GM21529 (cell line): ENCODE measurements around the gene ADRM1.
A peak's percentile ranks its signal among the peaks of the same experiment; 100 is the strongest.

Experiments
- ATAC-seq: cut with Tn5 transposase; IDR thresholded peaks from one replicate; pipeline ENCODE4 v1.9.1; 2021; ENCODE audit not compliant: unreplicated experiment

The ADRM1 gene

GRCh38 chr20:62334881-62335280 lies 32.1 kb downstream of the ADRM1 start:
- no peak for ATAC-seq

- no peak for ATAC-seq
Measured at GRCh38 chr20:62335532-62335931, 32.7 kb downstream of the ADRM1 start.

- ATAC-seq = no peak
Measured at GRCh38 chr20:62336329-62336728, 33.5 kb downstream of the ADRM1 start.

- ATAC-seq = no peak
Measured at GRCh38 chr20:62336775-62337557, 34.2 kb downstream of the ADRM1 start.

GRCh38 chr20:62337558-62338293 lies 34.9 kb downstream of the ADRM1 start:
- peak; percentile 37 for ATAC-seq

GRCh38 chr20:62338294-62338620 lies 35.5 kb downstream of the ADRM1 start:
- no peak for ATAC-seq

GRCh38 chr20:62339647-62340062 lies 36.9 kb downstream of the ADRM1 start:
- ATAC-seq = peak; percentile 77

- ATAC-seq = no peak
Measured at GRCh38 chr20:62342910-62343309, 40.1 kb downstream of the ADRM1 start.

GRCh38 chr20:62344092-62344491 lies 41.3 kb downstream of the ADRM1 start:
- no peak for ATAC-seq

- ATAC-seq = no peak
Measured at GRCh38 chr20:62344782-62345181, 42.0 kb downstream of the ADRM1 start.

GRCh38 chr20:62345681-62346370 lies 43.0 kb downstream of the ADRM1 start:
- ATAC-seq = no peak

GRCh38 chr20:62346398-62347150 lies 43.8 kb downstream of the ADRM1 start:
- ATAC-seq = no peak

- no peak for ATAC-seq
Measured at GRCh38 chr20:62347151-62347404, 44.3 kb downstream of the ADRM1 start.

GRCh38 chr20:62347445-62347844 lies 44.6 kb downstream of the ADRM1 start:
- ATAC-seq = no peak

GRCh38 chr20:62348604-62349003 lies 45.8 kb downstream of the ADRM1 start:
- ATAC-seq = no peak

- no peak for ATAC-seq
Measured at GRCh38 chr20:62349556-62350097, 46.8 kb downstream of the ADRM1 start.

GRCh38 chr20:62350098-62350628 lies 47.4 kb downstream of the ADRM1 start:
- no peak for ATAC-seq

- no peak for ATAC-seq
Measured at GRCh38 chr20:62350629-62351422, 48.0 kb downstream of the ADRM1 start.

- no peak for ATAC-seq
Measured at GRCh38 chr20:62351469-62352401, 48.9 kb downstream of the ADRM1 start.
